Ovary (tissue), 3 donors: ENCODE data around the gene LPIN3.

ENCODE experiments used
- CTCF ChIP-seq, 3 donors: fragments of 450-650 bp in 2 of 3; fragments of 200-600 bp in 1 of 3; IDR thresholded peaks; one replicate each; pipeline versions ENCODE4 v1.5.1 to v1.8.0; 2016 to 2022; ENCODE audit warnings: antibody characterized with exemption in 3 of 3, mild to moderate bottlenecking in 1 of 3
- POLR2A ChIP-seq: fragments of 450-650 bp; IDR thresholded peaks from one replicate; pipeline ENCODE4 v1.6.1; 2017; ENCODE audit warnings: antibody characterized with exemption, mild to moderate bottlenecking, moderate library complexity
- donor health status: DM: no; HTN: no; CAD: no.

GRCh38 chr20:41408986-41409385 is 68.4 kb downstream of the LPIN3 start:
- TF ChIP-seq CTCF (IDR thresholded peaks at IDR 0.05) (no peak), POLR2A (no peak)
